DOHH2 (cell line): ENCODE results near the gene SCO2.

Experiments
- H3F3A ChIP-seq: fragments of 200-600 bp; sonication (generic), shearing (Covaris generic); 2 replicates; pipeline ENCODE4 v1.6.0; 2016; ENCODE audit warnings: antibody characterized with exemption, mild to moderate bottlenecking; ENCODE audit not compliant: control insufficient read depth, insufficient read depth
- H3K27ac ChIP-seq: fragments of 200-600 bp; sonication (generic); 2 replicates; pipeline ENCODE4 v1.5.1; 2014; ENCODE audit warnings: low read depth, mild to moderate bottlenecking, low read length, moderate library complexity
- H3K27me3 ChIP-seq: fragments of 200-600 bp; sonication (generic); 2 replicates; pipeline ENCODE4 v1.6.1; 2014; ENCODE audit warnings: mild to moderate bottlenecking, low read length, mixed read lengths; ENCODE audit not compliant: control insufficient read depth
- H3K36me3 ChIP-seq: fragments of 200-600 bp; sonication (generic); 2 replicates; pipeline ENCODE4 v1.6.1; 2014; ENCODE audit warnings: mild to moderate bottlenecking, low read length, moderate library complexity, mixed read lengths; ENCODE audit not compliant: control insufficient read depth
- H3K4me1 ChIP-seq: fragments of 200-600 bp; sonication (generic); 2 replicates; pipeline ENCODE4 v1.6.1; 2014; ENCODE audit warnings: mild to moderate bottlenecking, low read length, mixed read lengths; ENCODE audit not compliant: control insufficient read depth
- H3K4me2 ChIP-seq: fragments of 200-600 bp; sonication (generic); 2 replicates; pipeline ENCODE4 v1.6.0; 2014; ENCODE audit warnings: mild to moderate bottlenecking, low read length, moderate library complexity
- H3K4me3 ChIP-seq: fragments of 200-600 bp; sonication (generic); 2 replicates; pipeline ENCODE4 v1.5.1; 2014; ENCODE audit warnings: mild to moderate bottlenecking, low read length, mixed read lengths
- H3K79me2 ChIP-seq: fragments of 200-600 bp; sonication (generic); 2 replicates; pipeline ENCODE4 v1.6.1; 2014; ENCODE audit warnings: mild to moderate bottlenecking, low read length, mixed read lengths; ENCODE audit not compliant: control insufficient read depth
- H3K9me2 ChIP-seq: fragments of 200-600 bp; sonication (generic); replicated peaks from 2 replicates; pipeline ENCODE4 v1.6.1; 2014; ENCODE audit warnings: mild to moderate bottlenecking, low read length, mixed read lengths; ENCODE audit not compliant: control insufficient read depth
- H3K9me3 ChIP-seq: fragments of 200-600 bp; sonication (generic); 2 replicates; pipeline ENCODE4 v1.6.1; 2014; ENCODE audit warnings: antibody characterized with exemption, low read length, mixed read lengths; ENCODE audit not compliant: control insufficient read depth, insufficient read depth
- H4K20me1 ChIP-seq: fragments of 200-600 bp; sonication (generic); 2 replicates; pipeline ENCODE4 v1.6.0; 2014; ENCODE audit warnings: low read depth, mild to moderate bottlenecking, antibody characterized with exemption, low read length, moderate library complexity; ENCODE audit not compliant: control insufficient read depth, insufficient read depth
- EZH2phosphoT487 ChIP-seq: fragments of 200-600 bp; sonication (generic); IDR thresholded peaks from 2 replicates; pipeline ENCODE4 v1.6.1; 2017; ENCODE audit warnings: borderline replicate concordance, mild to moderate bottlenecking, antibody characterized with exemption, low read length, moderate library complexity, mixed read lengths
- TF ChIP-seq, protein P1 (sequence below): fragments of 200-600 bp; sonication (generic); IDR thresholded peaks from one replicate; pipeline ENCODE4 v1.5.1; 2014; ENCODE audit warnings: antibody characterized with exemption, mild to moderate bottlenecking, low read depth, low read length; ENCODE audit not compliant: poor library complexity, severe bottlenecking

Gene SCO2

DNA sequence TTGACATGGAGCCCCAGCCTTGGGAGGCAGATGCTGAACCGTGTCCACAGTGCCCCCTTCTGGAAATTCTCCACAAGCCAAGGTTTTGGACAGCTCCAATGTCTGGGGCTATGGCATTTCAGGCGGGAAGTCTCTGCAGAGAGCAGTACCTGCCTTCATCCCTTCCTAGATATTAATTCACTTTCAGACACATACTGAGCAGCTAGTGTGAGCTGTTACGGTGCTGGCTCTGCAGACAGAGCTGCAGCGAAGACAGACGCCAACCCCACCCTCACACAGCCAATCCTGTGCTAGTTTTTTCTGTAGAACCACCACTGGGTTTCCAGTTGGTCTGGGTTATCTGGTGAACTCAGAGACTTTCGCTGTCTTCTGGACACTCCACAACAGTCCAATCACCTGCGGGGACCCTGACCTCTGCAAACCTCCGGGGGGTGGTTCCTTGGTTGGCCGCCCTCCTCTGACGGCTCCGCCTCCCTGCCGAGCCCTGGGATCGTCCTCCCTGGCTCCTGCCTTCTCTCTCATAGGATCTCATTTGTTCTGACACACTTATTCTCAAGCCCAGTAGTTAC, 27.0 kb downstream of the SCO2 start:
- peaks cover 31% of the 10 kb centered on the region for H3K4me1 ChIP-seq
- peaks cover 3% of the 10 kb centered on the region for H3F3A ChIP-seq
- no peaks in the 10 kb centered on the region for H3K9me3 ChIP-seq
- peak overlapping the region; percentile 58 for H3K4me3 ChIP-seq
- no peaks in the 10 kb centered on the region for H3K27me3 ChIP-seq
- H3K36me3 ChIP-seq = peaks cover 6% of the 10 kb centered on the region; the same call in 1 of the 2 replicates
- H4K20me1 ChIP-seq = no peaks in the 10 kb centered on the region
- no peaks in the 10 kb centered on the region for H3K79me2 ChIP-seq
- no peak for TF ChIP-seq EZH2phosphoT487
- TF ChIP-seq, protein P1, sequence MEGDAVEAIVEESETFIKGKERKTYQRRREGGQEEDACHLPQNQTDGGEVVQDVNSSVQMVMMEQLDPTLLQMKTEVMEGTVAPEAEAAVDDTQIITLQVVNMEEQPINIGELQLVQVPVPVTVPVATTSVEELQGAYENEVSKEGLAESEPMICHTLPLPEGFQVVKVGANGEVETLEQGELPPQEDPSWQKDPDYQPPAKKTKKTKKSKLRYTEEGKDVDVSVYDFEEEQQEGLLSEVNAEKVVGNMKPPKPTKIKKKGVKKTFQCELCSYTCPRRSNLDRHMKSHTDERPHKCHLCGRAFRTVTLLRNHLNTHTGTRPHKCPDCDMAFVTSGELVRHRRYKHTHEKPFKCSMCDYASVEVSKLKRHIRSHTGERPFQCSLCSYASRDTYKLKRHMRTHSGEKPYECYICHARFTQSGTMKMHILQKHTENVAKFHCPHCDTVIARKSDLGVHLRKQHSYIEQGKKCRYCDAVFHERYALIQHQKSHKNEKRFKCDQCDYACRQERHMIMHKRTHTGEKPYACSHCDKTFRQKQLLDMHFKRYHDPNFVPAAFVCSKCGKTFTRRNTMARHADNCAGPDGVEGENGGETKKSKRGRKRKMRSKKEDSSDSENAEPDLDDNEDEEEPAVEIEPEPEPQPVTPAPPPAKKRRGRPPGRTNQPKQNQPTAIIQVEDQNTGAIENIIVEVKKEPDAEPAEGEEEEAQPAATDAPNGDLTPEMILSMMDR = peak; percentile 89
- H3K27ac ChIP-seq = peak overlapping the region; percentile 18
- H3K4me2 ChIP-seq = peak overlapping the region; percentile 78
- no peaks in the 10 kb centered on the region for H3K9me2 ChIP-seq

DNA sequence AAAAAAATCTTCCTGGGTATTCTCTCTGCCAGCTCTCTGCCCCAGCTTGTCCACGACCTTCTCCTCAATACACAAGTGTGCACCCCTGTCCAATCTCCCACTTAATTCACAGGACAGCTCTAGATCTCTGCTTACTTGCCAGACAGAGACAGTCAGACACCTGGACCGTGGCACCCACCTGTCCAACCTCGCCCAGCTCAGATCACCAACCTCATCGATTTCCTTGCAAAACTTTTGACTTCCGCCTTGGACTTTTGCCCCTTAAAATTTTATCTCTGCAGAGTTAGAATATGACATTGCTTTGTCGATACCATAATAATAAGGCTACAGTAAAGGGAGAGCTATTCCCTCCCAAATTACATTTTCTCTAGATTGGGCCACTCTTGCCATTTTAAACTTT, 28.3 kb downstream of the SCO2 start:
- Histone ChIP-seq H4K20me1 (no peaks in the 10 kb centered on the region), H3K79me2 (no peaks in the 10 kb centered on the region), H3K9me3 (no peaks in the 10 kb centered on the region), H3K4me3 (no peak overlapping the region), H3K4me1 (peaks cover 31% of the 10 kb centered on the region), H3K4me2 (no peak overlapping the region), H3F3A (peaks cover 3% of the 10 kb centered on the region), H3K36me3 (no peaks in the 10 kb centered on the region), H3K27me3 (no peaks in the 10 kb centered on the region), H3K27ac (no peak overlapping the region), H3K9me2 (no peaks in the 10 kb centered on the region)
- TF ChIP-seq, protein P1 = no peak
- no peak for TF ChIP-seq EZH2phosphoT487

DNA sequence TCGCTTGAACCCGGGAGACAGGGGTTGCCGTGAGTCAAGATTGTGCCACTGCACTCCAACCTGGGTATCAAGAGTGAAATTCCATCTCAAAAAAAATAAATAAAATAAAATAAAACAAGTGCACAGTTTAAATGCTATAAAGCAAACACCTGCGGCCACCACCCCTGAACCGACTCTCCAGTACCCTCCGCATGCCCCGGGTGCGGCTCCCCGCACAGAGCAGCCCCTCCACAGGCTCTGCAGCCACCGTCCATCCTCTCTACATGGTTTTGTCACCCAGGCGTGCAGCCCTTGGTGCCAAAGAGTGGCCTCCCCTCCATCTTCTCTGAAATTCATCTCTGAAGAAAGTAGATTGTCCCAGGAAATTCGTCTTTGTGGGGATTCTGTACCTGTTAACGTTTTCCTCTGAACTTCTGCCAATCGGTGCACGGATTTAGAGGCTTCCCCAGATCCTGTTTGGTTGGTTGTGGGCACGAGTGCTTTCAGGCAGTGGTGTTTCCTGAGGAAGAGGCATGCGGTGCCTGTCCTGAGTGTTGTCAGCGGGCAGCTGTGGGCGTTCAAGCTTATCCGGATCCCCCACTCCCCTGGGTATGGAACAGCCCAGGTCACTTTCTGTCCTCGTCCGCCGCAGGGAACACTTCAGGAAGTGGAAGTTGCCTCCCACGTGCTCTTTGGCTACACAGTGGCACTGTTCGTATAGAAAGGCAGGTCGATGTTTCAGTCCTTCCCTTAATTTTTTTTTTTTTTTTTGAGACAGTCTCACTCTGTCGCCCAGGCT, 34.7 kb downstream of the SCO2 start:
- Histone ChIP-seq H3K4me3 (no peak overlapping the region), H3K36me3 (no peaks in the 10 kb centered on the region), H3K9me3 (no peaks in the 10 kb centered on the region), H3K4me2 (peak overlapping the region; percentile 10; the same call in 1 of the 2 replicates), H4K20me1 (no peaks in the 10 kb centered on the region), H3K9me2 (no peaks in the 10 kb centered on the region), H3K79me2 (no peaks in the 10 kb centered on the region), H3F3A (no peaks in the 10 kb centered on the region), H3K27ac (no peak overlapping the region), H3K4me1 (peaks cover 7% of the 10 kb centered on the region), H3K27me3 (no peaks in the 10 kb centered on the region)
- no peak for TF ChIP-seq EZH2phosphoT487
- TF ChIP-seq, protein P1 = no peak
